Effector memory CD4-positive, alpha-beta T cell (primary cell): ENCODE results near the gene CRACR2A.

Experiments
- DNase-seq, 3 donors: peaks; one replicate each; pipeline ENCODE4 v3.0.0-alpha.2; 2020
- H3K27ac ChIP-seq: 2 replicates; pipeline ENCODE4 v1.7.0; 2013; ENCODE audit warnings: mild to moderate bottlenecking, low read length, moderate library complexity; ENCODE audit not compliant: insufficient read depth, poor library complexity, severe bottlenecking
- H3K27me3 ChIP-seq: replicated peaks from 2 replicates; pipeline ENCODE4 v1.7.0; 2013; ENCODE audit warnings: mild to moderate bottlenecking, low read length; ENCODE audit not compliant: insufficient read depth, control insufficient read depth, poor library complexity, severe bottlenecking
- H3K36me3 ChIP-seq: 2 replicates; pipeline ENCODE4 v1.7.0; 2013; ENCODE audit warnings: mild to moderate bottlenecking, low read length, moderate library complexity; ENCODE audit not compliant: control insufficient read depth, insufficient read depth
- H3K4me1 ChIP-seq: 2 replicates; pipeline ENCODE4 v1.7.0; 2013; ENCODE audit warnings: low read length, mild to moderate bottlenecking; ENCODE audit not compliant: control insufficient read depth, insufficient read depth, poor library complexity, severe bottlenecking
- H3K4me3 ChIP-seq: 2 replicates; pipeline ENCODE4 v1.7.0; 2013; ENCODE audit warnings: low read length, low read depth, mild to moderate bottlenecking; ENCODE audit not compliant: insufficient read depth, poor library complexity, severe bottlenecking
- H3K9me3 ChIP-seq: 2 replicates; pipeline ENCODE4 v1.7.0; 2013; ENCODE audit warnings: mild to moderate bottlenecking, low read length, moderate library complexity; ENCODE audit not compliant: control insufficient read depth

Gene CRACR2A

DNA sequence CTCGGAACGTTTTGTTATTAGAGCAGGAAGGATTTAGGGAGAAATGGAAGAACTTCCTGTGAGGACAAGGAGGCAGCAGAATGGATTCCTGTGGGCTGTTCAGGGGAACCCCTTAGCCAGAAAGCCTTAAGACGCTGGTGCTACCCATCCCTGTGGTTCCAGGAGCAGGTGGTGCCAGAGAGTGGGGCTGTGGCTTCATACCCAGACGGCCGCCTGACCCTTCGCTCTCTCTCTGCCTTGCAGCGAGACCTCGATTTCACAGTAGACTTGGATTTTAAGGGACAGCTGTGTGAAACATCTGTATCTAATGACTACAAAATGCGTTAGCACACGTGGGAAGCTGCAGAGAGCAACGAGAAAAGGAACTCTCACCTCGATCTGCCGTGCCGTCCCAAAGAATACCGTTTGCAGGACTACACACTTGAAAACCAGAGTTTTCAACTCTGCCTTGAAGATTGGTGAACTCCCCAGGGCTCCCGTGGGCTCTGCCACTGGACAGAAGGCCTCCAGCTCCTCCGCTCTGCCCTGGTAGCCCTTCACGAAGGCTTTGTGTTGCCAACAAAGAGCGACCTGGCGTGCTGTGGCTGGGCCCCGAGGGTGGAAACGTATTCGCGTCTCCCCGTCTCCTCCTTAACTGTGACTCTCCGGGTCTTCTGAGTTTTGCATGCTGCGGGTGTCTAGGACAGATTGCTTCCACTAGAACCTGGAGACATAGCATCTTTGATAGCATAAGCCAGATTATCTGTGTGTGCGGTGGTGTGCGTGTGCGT lies 159.9 kb downstream of the CRACR2A start:
- no peaks in the 10 kb centered on the region for H3K4me1 ChIP-seq
- no peak overlapping the region for H3K27ac ChIP-seq
- peaks cover 10% of the 10 kb centered on the region for H3K27me3 ChIP-seq
- H3K36me3 ChIP-seq, result no peaks in the 10 kb centered on the region
- no peaks in the 10 kb centered on the region for H3K9me3 ChIP-seq
- no peak for DNase-seq
- H3K4me3 ChIP-seq, result no peak overlapping the region

GRCh38 chr12:3589745-3590144 lies 163.2 kb downstream of the CRACR2A start:
- no peaks in the 10 kb centered on the region for H3K36me3 ChIP-seq
- no peaks in the 10 kb centered on the region for H3K9me3 ChIP-seq
- H3K4me1 ChIP-seq, result no peaks in the 10 kb centered on the region
- H3K4me3 ChIP-seq, result no peak overlapping the region
- no peak overlapping the region for H3K27ac ChIP-seq
- peaks cover 4% of the 10 kb centered on the region for H3K27me3 ChIP-seq
- no peak for DNase-seq

DNA sequence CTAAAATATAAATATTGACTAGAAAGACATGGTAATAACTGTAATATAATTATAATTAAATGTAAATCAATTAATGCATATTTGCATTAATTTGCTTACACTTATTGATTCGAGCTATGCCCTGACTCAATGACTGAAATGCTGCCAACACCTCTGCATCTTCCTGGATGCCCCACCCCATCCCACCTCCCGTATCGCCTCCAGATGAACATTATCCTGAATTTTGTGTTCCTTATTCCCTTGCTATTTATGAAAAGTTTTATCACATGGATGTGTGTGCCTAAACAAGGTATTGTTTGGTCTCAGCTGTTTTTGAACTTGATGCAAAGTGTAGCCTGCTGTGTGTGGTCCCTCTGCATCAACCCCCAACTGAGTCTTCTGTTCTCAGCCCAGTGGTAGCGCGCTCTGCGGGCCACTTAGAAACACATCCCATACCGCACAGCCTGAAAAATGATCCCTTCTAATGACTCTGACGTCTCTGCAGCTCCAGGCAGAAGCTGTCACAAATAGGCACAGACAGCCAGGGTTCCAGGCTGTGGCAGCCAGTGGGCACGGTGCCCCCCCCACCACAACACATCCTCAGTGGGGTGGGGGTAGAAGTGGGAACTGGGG lies 165.4 kb downstream of the CRACR2A start:
- Histone ChIP-seq H3K27ac (no peak overlapping the region), H3K4me1 (no peaks in the 10 kb centered on the region), H3K27me3 (peaks cover 4% of the 10 kb centered on the region), H3K36me3 (no peaks in the 10 kb centered on the region), H3K9me3 (no peaks in the 10 kb centered on the region), H3K4me3 (no peak overlapping the region)
- DNase-seq, result no peak

DNA sequence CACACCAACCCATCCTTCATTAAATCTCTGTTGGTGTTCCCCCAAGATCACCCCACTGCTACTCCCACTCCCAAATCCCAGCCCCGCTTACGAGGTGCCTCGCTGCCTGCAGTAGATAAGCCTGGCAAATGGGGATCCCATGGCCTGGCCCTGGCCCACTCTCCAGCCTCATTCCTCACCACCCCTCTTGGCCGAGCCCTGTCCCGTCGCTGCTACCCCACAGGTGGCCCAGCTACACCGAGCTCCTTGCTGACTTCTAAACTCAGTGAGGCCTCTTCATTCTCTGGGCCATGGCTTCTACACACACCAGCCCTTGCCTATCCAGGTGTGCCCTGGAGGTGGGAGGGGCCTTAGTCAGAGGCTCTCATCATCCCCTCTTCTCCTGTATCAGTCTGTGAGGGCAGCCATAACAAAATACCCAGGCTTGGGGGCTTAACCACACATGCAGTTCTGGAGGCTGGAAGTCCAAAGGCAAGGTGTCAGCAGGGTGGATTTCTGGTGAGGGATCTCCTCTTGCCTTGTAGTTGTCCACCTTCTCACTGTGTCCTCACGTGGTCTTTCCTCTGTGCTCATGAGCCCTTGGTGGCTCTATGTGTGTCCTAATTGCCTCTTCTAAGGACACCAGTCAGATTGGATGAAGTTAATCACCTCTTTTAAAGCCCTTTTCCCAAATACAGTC lies 169.1 kb downstream of the CRACR2A start:
- no peak for DNase-seq
- no peaks in the 10 kb centered on the region for H3K9me3 ChIP-seq
- H3K4me3 ChIP-seq, result no peak overlapping the region
- H3K27ac ChIP-seq, result no peak overlapping the region
- peaks cover 4% of the 10 kb centered on the region for H3K27me3 ChIP-seq
- no peaks in the 10 kb centered on the region for H3K4me1 ChIP-seq
- no peaks in the 10 kb centered on the region for H3K36me3 ChIP-seq

DNA sequence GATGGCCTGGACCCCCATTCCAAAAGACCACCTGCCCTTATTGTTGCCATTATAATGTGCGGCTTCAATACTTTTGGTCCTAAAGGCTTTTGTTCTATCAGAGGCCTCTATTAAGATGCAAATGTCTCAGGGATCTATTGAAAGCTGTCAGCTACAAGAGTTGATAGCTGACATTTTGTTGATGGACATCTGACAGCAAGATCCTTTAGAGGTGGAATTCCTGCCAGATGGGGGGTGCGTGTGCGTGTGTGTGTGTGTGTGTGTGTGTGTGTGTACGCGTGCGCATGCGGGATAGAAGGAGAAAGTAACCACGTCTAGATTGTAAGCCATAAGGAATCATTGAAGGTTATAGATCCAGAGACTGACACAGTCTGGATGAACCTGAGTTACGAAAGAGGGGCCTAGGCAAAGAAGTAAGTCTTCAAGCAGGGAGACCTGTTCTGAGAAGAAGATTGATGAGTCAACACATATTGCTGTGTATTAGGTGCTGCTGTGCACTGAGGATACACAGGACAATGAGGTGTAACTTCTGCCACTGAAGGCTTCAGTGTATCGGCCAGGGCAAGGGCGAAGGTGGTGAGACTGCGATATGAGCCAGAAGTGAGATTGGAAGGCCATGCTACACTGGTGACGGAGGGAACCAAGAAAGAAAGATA lies 172.7 kb downstream of the CRACR2A start:
- DNase-seq, result no peak
- Histone ChIP-seq H3K36me3 (no peaks in the 10 kb centered on the region), H3K27me3 (no peaks in the 10 kb centered on the region), H3K4me3 (no peak overlapping the region), H3K27ac (no peak overlapping the region), H3K4me1 (no peaks in the 10 kb centered on the region), H3K9me3 (no peaks in the 10 kb centered on the region)

- Histone ChIP-seq H3K4me3 (no peak overlapping the region), H3K36me3 (no peaks in the 10 kb centered on the region), H3K27me3 (no peaks in the 10 kb centered on the region), H3K4me1 (no peaks in the 10 kb centered on the region), H3K9me3 (no peaks in the 10 kb centered on the region), H3K27ac (no peak overlapping the region)
- no peak for DNase-seq
Observed at GRCh38 chr12:3579446-3580093, 173.3 kb downstream of the CRACR2A start.

- Histone ChIP-seq H3K27me3 (no peaks in the 10 kb centered on the region), H3K4me3 (no peak overlapping the region)
Observed at GRCh38 chr12:3578557-3578956, 174.4 kb downstream of the CRACR2A start.

DNA sequence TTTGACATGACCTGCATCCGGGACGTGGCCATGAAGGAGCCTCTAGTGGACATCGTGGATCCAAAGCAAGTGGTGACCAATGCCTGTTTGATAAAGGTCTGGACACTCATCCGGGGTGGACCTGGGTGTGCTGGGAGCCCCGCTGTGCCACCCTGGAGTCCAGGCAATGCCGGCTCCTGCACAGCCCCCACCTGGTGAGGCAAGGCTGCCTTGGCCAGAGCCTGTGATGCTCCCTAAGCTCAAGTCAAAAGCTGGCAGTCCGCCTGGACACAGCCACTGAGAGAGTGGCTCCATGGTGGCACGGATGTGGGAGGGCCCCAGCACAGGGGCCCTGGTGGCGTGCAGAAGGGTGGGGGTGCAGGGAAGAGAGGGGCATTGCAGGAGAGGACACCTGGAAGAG lies 176.0 kb downstream of the CRACR2A start:
- no peak overlapping the region for H3K27ac ChIP-seq
- no peaks in the 10 kb centered on the region for H3K27me3 ChIP-seq
- DNase-seq, result no peak
- no peaks in the 10 kb centered on the region for H3K4me1 ChIP-seq
- H3K4me3 ChIP-seq, result no peak overlapping the region
- no peaks in the 10 kb centered on the region for H3K9me3 ChIP-seq
- H3K36me3 ChIP-seq, result no peaks in the 10 kb centered on the region

More at GRCh38 chr12:3578557-3578956, 174.4 kb downstream of the CRACR2A start:
- H3K4me1 ChIP-seq, result no peaks in the 10 kb centered on the region
- H3K9me3 ChIP-seq, result no peaks in the 10 kb centered on the region
- no peaks in the 10 kb centered on the region for H3K36me3 ChIP-seq
- H3K27ac ChIP-seq, result no peak overlapping the region
- DNase-seq, result no peak

GRCh38 chr12:3574986-3575385 lies 177.9 kb downstream of the CRACR2A start:
- Histone ChIP-seq H3K27me3 (no peaks in the 10 kb centered on the region), H3K27ac (no peak overlapping the region), H3K4me1 (no peaks in the 10 kb centered on the region), H3K36me3 (no peaks in the 10 kb centered on the region), H3K9me3 (no peaks in the 10 kb centered on the region), H3K4me3 (no peak overlapping the region)
- DNase-seq, result no peak
